SIG-M5 treated with dmso at 0.1 percent for 504 hours (cell line): ENCODE results near the gene CXCL14.

Experiments used
- DNase-seq: peaks from one replicate; lab custom pipeline; 2025; ENCODE audit not compliant: unreplicated experiment; lab: John Stamatoyannopoulos, UW

Gene CXCL14, protein sequence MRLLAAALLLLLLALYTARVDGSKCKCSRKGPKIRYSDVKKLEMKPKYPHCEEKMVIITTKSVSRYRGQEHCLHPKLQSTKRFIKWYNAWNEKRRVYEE

GRCh38 chr5:135578685-135579341 lies at the start of gene CXCL14:
TSS of gene CXCL14 (minus strand) at chr5:135578991. CDS start at chr5:135578778, 213 bp downstream.
- peak; percentile 61 for DNase-seq

DNA sequence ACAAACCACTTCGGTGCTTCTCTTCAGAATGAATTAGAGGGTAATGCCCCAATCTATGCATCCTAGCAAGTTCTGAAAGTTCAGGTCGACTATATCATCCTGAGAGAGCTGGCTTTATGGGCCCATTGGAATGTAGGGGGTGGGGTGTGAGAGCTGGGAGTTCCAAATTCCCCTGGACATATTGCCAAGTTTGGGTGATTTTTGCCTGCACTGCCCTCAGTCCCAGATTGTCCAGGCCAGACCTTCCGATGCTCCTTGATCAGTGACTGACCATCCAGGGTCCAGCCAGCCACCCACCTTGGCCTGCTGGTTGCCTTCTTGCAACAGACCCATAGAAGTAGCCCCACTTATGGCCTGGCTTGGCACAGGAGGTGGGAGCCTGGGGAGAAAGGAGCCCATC lies 47.8 kb upstream of the CXCL14 start:
- no peak for DNase-seq

DNA sequence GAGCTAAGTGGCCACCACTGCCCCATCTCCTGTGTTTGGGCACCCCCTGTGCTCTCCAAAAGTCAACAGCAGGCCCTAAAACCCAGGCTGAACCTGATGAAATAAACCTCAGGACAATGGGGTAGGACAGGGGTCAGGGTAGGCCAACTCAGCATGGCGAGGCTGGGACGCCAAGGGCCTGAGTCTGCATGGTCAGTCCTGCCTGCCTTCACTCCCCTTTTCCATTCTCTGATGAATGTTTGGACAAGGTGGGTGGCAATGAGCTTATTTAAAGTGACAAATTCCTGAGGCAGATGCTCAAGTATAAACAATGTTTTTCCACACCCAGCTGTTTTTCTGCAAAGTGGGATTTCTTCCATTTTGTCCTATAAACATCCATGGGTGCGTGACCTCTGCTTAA lies 47.2 kb upstream of the CXCL14 start:
- no peak for DNase-seq

- DNase-seq = no peak
Observed at GRCh38 chr5:135625486-135625885, 46.7 kb upstream of the CXCL14 start.

- DNase-seq = no peak
Observed at GRCh38 chr5:135625061-135625460, 46.3 kb upstream of the CXCL14 start.

DNA sequence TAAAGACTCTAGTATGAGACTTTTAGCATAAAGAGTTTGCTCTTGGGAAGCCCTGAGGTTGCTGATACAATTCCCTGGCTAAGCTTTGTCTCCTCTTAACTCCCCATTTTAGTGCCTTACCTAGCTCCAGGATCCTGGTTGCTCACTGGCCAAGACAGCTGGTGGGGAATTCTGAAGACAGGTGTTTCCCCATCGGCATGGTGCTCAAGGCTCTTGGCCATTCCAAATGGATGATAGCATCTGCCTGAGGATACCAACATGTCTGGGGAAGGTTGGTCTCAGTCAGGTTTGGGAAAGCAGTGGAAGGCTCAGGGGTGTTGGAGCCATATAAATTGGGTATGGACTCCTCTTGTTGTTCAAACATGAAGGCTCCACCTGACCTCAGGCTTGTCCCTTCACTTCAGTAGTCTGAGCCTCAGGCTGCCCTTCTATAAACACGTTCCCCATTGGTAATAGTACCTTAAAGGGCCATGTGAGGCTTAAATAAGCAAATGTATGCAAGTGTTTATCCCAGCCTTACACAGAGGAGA lies 44.5 kb upstream of the CXCL14 start:
- no peak for DNase-seq

DNA sequence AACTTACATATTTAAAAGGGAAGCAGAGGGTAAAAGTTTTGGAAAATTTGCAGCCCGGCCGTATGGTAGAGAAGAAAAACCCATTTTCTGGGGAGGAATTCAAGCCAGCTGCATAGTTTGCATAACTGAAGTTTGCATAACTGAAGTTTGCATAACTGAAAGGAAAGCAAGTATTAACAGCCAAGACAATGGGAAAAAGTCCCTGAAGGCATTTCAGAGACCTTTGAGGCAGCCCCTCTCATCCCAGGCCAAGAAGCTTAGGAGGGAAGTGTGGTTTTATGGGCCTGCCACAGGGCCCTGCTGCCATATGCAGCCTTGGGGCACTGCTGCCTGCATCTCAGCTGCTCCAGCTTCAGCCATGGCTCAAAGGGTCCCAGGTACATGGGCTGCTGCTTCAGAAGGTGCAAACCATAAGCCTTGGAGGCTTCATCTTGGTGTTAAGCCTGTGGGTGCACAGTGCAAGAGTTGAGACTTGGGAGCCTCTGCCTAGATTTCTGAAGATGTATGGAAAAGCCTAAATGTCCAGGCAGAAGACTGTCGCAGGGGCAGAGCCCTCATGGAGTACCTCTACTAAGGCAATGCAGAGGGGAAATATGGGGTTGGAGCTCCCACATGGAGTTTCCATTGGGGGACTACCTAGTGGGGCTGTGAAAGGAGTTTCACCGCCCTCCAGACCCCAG lies 36.9 kb upstream of the CXCL14 start:
- DNase-seq = no peak

DNA sequence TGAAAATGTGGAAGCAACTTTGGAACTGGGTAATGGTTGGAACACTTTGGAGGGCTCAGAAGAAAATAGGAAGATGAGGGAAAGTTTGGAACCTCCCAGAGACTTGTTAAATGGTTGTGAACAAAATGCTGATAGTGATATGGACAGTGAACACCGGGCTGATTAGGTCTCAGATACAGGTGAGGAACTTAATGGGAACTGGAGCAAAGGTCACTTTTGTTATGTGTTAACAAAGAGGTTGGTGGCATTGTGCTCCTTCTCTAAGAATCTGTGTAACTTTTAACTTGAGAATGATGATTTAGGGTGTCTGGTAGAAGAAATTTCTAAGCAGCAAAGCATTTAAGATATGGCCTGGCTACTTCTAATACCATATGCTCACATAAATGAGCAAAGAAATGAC lies 36.4 kb upstream of the CXCL14 start:
- DNase-seq = no peak

DNA sequence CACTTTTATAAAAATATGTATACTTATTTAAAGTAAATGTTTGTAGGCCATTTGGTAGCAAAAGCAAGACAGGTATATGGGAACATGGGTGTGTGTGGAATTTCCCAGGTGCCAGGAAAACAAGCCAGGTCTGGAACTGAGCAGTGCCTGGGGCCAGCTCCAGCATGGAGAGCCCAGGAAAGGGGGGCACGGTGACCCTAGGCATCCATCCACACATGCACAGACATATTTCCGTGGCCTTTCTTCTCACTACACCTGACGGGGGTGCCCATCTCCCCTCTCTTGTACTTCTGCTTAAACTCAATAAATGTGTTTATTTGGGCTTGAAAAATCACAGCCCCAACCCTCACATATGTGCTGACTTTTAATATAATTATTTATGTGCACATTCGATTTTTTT lies 31.2 kb upstream of the CXCL14 start:
- DNase-seq = no peak

- DNase-seq = no peak
Observed at GRCh38 chr5:135608761-135609443, 30.1 kb upstream of the CXCL14 start.

- no peak for DNase-seq
Observed at GRCh38 chr5:135608361-135608760, 29.6 kb upstream of the CXCL14 start.

- DNase-seq = no peak
Observed at GRCh38 chr5:135606431-135606830, 27.6 kb upstream of the CXCL14 start.

- DNase-seq = no peak
Observed at GRCh38 chr5:135605221-135605620, 26.4 kb upstream of the CXCL14 start.

- DNase-seq = no peak
Observed at GRCh38 chr5:135604056-135604455, 25.3 kb upstream of the CXCL14 start.

DNA sequence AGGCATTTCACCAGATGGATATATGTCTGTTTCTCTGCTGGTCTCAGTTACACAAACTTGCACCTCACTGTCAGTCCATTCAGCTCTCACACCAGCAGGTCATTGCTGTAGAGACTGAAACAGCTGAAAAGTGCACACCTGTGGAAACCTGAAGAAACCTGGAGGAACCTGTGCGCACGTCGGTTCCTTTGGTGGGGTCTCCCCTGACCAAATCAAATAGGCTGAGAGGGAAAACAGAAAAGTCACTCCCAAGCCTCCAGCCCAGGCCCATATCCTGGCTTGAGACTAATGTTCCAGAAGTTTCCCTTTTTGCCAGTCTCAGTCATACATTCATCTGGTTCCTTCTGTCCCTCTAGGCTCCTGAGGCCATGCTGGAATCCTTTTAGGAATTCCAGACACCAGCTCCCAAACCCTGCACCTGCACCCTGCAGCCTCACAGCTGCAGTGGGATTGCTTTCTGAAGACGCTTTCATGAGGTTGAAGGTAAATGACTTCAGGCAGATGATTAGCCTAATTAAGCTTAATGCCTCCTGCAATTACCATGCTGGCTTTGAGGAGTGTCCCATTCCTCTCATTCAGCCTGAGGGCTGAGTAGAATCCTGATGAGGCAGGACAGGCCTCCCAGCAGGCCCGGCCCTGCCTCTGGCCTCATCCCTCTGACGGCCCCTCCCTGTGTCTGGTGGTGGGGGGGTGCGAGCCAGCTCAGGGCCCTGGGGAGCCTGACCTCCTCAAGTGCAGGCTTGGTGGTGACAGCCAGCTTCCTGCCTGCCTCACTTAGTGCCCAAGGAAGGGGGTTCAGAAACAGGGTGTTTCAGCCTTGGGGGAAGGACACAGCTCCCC lies 24.3 kb upstream of the CXCL14 start:
- DNase-seq = no peak

DNA sequence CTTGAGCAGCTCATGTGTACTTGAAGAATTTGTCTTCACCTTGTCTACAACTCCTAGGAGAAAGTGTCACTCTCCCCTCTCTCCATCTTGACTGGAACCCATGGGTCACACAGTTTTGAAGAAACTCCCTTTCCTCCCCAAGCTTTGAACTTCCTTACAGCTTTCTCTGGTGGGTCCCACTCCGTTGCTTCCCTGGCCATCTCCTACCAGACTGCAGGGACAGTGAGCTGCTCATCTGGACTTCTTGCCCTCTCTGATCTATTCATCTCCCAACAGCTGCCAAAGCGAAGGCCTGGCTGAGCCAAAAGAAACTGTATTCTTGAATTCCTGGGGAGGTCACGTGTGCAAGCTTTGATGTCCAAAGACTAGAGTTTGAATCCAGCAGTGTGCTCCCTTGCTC lies 22.7 kb upstream of the CXCL14 start:
- no peak for DNase-seq

- DNase-seq = no peak
Observed at GRCh38 chr5:135600971-135601381, 22.2 kb upstream of the CXCL14 start.

DNA sequence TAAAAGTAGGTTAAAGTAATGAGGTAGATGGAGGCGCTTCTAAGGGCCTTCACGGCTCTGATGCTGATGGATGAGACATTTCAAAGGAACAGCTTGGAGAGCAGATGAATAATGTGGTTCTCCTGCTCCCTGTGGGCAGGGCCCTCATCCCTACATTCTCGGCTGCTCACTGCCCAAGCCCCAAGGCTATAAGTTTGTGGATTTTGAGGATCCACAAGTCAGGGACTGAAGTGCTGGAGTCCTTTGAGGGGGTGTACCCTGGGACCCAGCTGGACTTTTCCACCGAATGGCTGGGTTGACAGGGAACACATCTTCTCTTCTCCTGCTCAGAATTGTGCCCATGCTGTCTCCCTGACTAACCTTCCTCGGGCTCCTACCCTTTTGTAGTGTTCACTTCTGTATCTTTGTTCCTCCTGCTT lies 21.4 kb upstream of the CXCL14 start:
- no peak for DNase-seq

DNA sequence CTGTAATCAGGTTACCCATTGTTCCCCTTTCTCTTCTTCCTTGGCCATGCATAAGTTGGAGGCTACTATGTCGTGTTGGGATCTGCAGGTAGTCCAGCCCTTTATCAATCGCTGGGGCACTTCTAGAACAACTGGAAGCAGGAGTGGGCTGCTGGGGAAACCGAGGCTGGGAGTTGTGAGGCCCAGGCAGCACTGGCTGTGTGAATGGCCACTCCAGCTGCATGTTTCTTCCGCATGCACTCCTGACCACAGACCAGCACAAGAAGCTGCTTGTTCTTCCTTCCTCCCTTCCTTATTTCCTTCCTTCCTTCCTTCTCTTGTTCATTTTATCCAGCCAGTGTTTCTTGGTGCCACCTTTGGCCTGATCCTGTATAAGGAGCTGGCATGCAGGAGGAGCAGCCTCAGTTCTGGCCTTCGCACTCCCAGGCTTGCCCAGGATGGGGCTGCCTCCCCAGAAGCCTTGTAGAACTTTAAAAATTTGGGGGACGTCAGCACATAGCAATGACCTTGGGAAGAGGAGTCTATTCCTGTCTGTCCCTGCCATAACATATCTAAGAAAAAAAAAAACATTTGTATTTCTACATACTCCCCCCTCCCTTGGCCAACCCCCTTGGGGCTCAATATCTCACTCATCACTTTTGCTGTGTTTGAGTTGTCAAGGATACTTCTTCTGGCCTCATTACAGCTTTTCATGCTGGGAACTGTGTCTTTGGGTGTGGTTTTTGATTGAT lies 20.8 kb upstream of the CXCL14 start:
- no peak for DNase-seq

- no peak for DNase-seq
Observed at GRCh38 chr5:135598691-135599395, 20.1 kb upstream of the CXCL14 start.
